Colonic mucosa (tissue), 4 donors: Measurements from ENCODE around the gene SLC16A2. TPM values are rescaled to one million over a fixed set of nuclear protein-coding genes. Genes with fewer than 3 reads are reported as not detected.

Experiments used
- DNase-seq: peaks from one replicate; pipeline ENCODE4 v3.0.0-alpha.2; 2020
- H3K27ac ChIP-seq: fragments of 200-600 bp; one replicate; pipeline ENCODE4 v1.8.0; 2021
- H3K27me3 ChIP-seq: fragments of 200-600 bp; one replicate; pipeline ENCODE4 v1.8.0; 2021
- H3K36me3 ChIP-seq: fragments of 200-600 bp; one replicate; pipeline ENCODE4 v1.8.0; 2021
- H3K4me1 ChIP-seq: fragments of 200-600 bp; one replicate; pipeline ENCODE4 v1.8.0; 2021; ENCODE audit warnings: mild to moderate bottlenecking
- H3K4me3 ChIP-seq: fragments of 200-600 bp; one replicate; pipeline ENCODE4 v1.8.0; 2021
- H3K9ac ChIP-seq, 2 donors: one replicate each; pipeline ENCODE4 v1.7.0; 2013; ENCODE audit warnings: control low read depth in 2 of 2, low read depth in 2 of 2, low read length in 2 of 2
- H3K9me3 ChIP-seq: fragments of 200-600 bp; one replicate; pipeline ENCODE4 v1.8.0; 2021
- CTCF ChIP-seq: fragments of 200-600 bp; IDR thresholded peaks from one replicate; pipeline ENCODE4 v1.8.0; 2022; ENCODE audit warnings: antibody characterized with exemption, mild to moderate bottlenecking
- intact Hi-C: fragments of 100-400 bp; cut with DNase I; formaldehyde crosslinking; loops from one replicate; pipeline ENCODE4 v1.14.1; 2022
- total RNA-seq, 2 donors: library from RNA; stranded (reverse); fragmentation: NEBNext Ultra II Directional in 1 of 2; extraction: Animal tissue kit (Norgen Biotek cat#: 25700) in 1 of 2; gene quantifications; one replicate each; pipeline ENCODE4 v1.2.1, GENCODE V29; 2021
- donor health status: healthy.
- donor health status: DM: no; HTN: no; CAD: no.
- donor health status: DM: no; HTN: no; CAD: no.

SLC16A2 gene
- total RNA-seq, 2 donors from 2014 or later = 1.3 to 2.9 TPM

GRCh38 chrX:74420196-74421035 lies 877 bp upstream of the SLC16A2 start:
- peak overlapping the region; percentile 74 for H3K27ac ChIP-seq
- peak overlapping the region in 1 of 2 donors; percentile 60 for H3K9ac ChIP-seq
- peak overlapping the region; percentile 36 for H3K4me3 ChIP-seq
- H3K4me1 ChIP-seq = no peaks in the 10 kb centered on the region
- H3K27me3 ChIP-seq = peaks cover 12% of the 10 kb centered on the region
- intact Hi-C loops = no loop called here
- peak; percentile 51 for DNase-seq
- H3K9me3 ChIP-seq = no peaks in the 10 kb centered on the region
- TF ChIP-seq CTCF = no peak
- no peaks in the 10 kb centered on the region for H3K36me3 ChIP-seq

GRCh38 chrX:74421740-74422352 lies 553 bp downstream of the SLC16A2 start:
- intact Hi-C loops = no loop called here
- Histone ChIP-seq H3K27me3 (peaks cover 12% of the 10 kb centered on the region), H3K9ac (peak overlapping the region in 1 of 2 donors; percentile 35), H3K36me3 (no peaks in the 10 kb centered on the region), H3K27ac (peak overlapping the region; percentile 74), H3K9me3 (no peaks in the 10 kb centered on the region), H3K4me1 (no peaks in the 10 kb centered on the region), H3K4me3 (peak overlapping the region; percentile 36)
- no peak for TF ChIP-seq CTCF
- no peak for DNase-seq

- Histone ChIP-seq H3K4me3 (peak overlapping the region; percentile 36), H3K27ac (no peak overlapping the region), H3K36me3 (no peaks in the 10 kb centered on the region), H3K27me3 (peaks cover 12% of the 10 kb centered on the region), H3K9ac (peak overlapping the region in 1 of 2 donors; percentile 2), H3K9me3 (no peaks in the 10 kb centered on the region), H3K4me1 (no peaks in the 10 kb centered on the region)
- intact Hi-C loops = no loop called here
- TF ChIP-seq CTCF = no peak
- DNase-seq = peak; percentile 20
Measured at GRCh38 chrX:74422576-74423288, 1.4 kb downstream of the SLC16A2 start.

- no peak for DNase-seq
- no peak for TF ChIP-seq CTCF
- Histone ChIP-seq H3K9ac (no peak overlapping the region), H3K36me3 (no peaks in the 10 kb centered on the region), H3K9me3 (no peaks in the 10 kb centered on the region), H3K4me3 (no peak overlapping the region), H3K4me1 (no peaks in the 10 kb centered on the region), H3K27me3 (peaks cover 12% of the 10 kb centered on the region), H3K27ac (no peak overlapping the region)
- intact Hi-C loops = no loop called here
Measured at GRCh38 chrX:74423289-74423998, 2.2 kb downstream of the SLC16A2 start.

- DNase-seq = no peak
- no peaks in the 10 kb centered on the region for H3K27me3 ChIP-seq
- intact Hi-C loops = no loop called here
Measured at GRCh38 chrX:74426071-74426470, 4.8 kb downstream of the SLC16A2 start.

More at GRCh38 chrX:74426071-74426470, 4.8 kb downstream of the SLC16A2 start:
- no peaks in the 10 kb centered on the region for H3K36me3 ChIP-seq
- no peak overlapping the region for H3K27ac ChIP-seq
- H3K9me3 ChIP-seq = no peaks in the 10 kb centered on the region
- H3K4me3 ChIP-seq = no peak overlapping the region
- no peaks in the 10 kb centered on the region for H3K4me1 ChIP-seq
- no peak overlapping the region for H3K9ac ChIP-seq
- TF ChIP-seq CTCF = no peak
